Cardiac fibroblast (primary cell): Measurements from ENCODE around the gene PRKCI.

Source experiments
- DNase-seq, 2 donors: peaks; one replicate each; pipeline versions ENCODE4 v3.0.0 to v3.0.0-alpha.2; 2010; ENCODE audit warnings: low read depth in 2 of 2
- H3K4me3 ChIP-seq, 2 donors: replicated peaks in 1 of 2; 1 replicate in 1 of 2; 2 replicates in 1 of 2; pipeline ENCODE4 v1.5.1; 2011; ENCODE audit warnings: low read depth in 2 of 2, low read length in 2 of 2, mild to moderate bottlenecking in 2 of 2, moderate library complexity in 1 of 2
- TF ChIP-seq, protein P1 (sequence below): IDR thresholded peaks from one replicate; pipeline ENCODE4 v1.5.1; 2011; ENCODE audit warnings: low read depth, mild to moderate bottlenecking, low read length, inconsistent platforms

The PRKCI gene

GRCh38 chr3:170240142-170240541 is 17.9 kb downstream of the PRKCI start:
- H3K4me3 ChIP-seq, result no peak overlapping the region
- TF ChIP-seq, protein P1, sequence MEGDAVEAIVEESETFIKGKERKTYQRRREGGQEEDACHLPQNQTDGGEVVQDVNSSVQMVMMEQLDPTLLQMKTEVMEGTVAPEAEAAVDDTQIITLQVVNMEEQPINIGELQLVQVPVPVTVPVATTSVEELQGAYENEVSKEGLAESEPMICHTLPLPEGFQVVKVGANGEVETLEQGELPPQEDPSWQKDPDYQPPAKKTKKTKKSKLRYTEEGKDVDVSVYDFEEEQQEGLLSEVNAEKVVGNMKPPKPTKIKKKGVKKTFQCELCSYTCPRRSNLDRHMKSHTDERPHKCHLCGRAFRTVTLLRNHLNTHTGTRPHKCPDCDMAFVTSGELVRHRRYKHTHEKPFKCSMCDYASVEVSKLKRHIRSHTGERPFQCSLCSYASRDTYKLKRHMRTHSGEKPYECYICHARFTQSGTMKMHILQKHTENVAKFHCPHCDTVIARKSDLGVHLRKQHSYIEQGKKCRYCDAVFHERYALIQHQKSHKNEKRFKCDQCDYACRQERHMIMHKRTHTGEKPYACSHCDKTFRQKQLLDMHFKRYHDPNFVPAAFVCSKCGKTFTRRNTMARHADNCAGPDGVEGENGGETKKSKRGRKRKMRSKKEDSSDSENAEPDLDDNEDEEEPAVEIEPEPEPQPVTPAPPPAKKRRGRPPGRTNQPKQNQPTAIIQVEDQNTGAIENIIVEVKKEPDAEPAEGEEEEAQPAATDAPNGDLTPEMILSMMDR, result no peak
- DNase-seq, result no peak

DNA sequence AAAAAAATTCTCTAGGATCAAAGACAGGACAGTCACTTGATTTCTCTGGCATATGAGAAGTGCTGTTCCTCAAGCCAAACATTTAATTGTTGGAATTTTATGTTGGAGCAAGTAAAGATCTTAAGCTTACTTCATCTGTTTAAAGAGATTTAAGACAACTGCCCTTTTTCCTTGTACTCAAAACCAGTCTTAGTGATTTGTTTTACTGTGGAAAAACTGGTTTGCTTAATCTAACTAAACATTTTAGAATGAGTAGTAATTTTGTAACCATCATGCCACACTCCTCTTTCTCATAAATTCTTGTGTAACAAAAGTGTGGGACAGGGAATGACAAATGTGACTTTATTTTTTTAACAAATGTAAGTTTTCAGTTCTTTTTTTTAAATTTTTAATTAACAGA is 18.4 kb downstream of the PRKCI start:
- no peak for DNase-seq
- no peak overlapping the region for H3K4me3 ChIP-seq
- TF ChIP-seq, protein P1, result no peak

GRCh38 chr3:170244576-170244975 is 22.4 kb downstream of the PRKCI start:
- no peak overlapping the region for H3K4me3 ChIP-seq
- no peak for DNase-seq
- TF ChIP-seq, protein P1, result no peak

DNA sequence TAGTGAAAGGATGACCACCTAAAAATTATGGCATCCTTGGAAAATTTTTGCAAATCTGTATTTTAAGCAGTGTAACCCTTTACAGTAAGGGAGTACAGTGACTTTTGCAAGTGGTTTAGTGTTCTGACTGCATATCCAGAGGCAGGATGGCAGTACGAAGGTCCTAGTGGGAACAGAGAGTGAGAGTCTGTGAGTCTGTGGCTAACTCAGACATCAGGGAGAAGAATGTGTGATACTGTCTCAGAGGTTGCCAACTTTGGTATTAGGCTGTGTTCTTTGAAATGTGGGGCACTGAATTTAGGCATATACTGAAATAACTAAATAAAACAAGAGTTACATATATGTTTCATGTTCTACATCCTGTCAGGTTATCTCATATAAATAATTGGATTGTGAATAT is 25.7 kb downstream of the PRKCI start:
- H3K4me3 ChIP-seq, result no peak overlapping the region
- DNase-seq, result no peak
- TF ChIP-seq, protein P1, result no peak

DNA sequence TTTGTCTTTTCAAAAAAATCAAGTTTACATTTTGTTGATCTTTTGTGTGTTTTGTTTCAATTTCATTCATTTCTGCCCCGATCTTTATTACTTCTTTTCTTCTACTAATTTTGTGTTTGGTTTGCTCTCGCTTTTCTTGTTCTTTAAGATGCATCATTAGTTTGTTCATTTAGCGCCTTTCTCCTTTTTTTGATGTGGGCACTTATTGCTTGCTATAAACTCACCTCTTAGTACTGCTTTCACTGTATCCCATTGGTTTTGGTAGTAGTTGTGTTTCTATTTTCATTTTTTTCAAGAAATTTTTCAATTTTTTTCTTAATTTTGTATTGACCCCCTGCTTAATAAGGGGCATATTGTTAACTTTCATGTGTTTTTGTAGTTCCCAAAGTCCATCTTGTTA is 34.4 kb downstream of the PRKCI start:
- H3K4me3 ChIP-seq, result no peak overlapping the region
- no peak for DNase-seq
- TF ChIP-seq, protein P1, result no peak

GRCh38 chr3:170257145-170257544 is 34.9 kb downstream of the PRKCI start:
- DNase-seq, result no peak
- no peak overlapping the region for H3K4me3 ChIP-seq
- TF ChIP-seq, protein P1, result no peak

GRCh38 chr3:170258105-170258487 is 35.9 kb downstream of the PRKCI start:
- DNase-seq, result no peak
- H3K4me3 ChIP-seq, result no peak overlapping the region
- TF ChIP-seq, protein P1, result no peak
